ENCODE data around the gene CLEC10A.
"Not testable (repeated sequence)": the region's sequence is repeated elsewhere in the genome, so short reads cannot be mapped to it uniquely, and the experiment has no call there.

The CLEC10A gene

GRCh38 chr17:7077911-7078546 is 2.0 kb downstream of the CLEC10A start:
- no peak for DNase-seq

DNA sequence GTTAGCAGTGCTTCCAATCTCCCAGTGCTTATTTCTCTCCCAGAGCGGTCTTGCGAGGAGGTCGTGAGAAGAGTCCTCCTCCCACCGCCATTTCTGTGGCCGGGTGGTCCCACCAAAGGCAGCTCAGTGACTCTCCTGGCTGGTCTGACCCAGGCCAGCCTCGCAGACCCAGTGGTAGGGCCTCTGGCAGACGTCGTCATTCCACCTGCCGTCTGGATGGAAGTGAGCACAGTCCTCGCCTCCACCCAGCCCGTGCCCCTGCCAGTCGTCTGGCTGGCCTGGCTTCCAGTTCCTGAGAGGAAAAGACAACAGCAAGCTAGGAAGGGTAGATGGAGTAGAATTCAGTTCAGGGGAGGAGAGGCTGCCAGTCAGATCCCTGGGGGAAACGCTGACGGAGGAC is 5.1 kb downstream of the CLEC10A start:
- DNase-seq = no peak

- no peak for DNase-seq
These were observed 7.6 kb downstream of the CLEC10A start for GRCh38 chr17:7072406-7072805.

DNA sequence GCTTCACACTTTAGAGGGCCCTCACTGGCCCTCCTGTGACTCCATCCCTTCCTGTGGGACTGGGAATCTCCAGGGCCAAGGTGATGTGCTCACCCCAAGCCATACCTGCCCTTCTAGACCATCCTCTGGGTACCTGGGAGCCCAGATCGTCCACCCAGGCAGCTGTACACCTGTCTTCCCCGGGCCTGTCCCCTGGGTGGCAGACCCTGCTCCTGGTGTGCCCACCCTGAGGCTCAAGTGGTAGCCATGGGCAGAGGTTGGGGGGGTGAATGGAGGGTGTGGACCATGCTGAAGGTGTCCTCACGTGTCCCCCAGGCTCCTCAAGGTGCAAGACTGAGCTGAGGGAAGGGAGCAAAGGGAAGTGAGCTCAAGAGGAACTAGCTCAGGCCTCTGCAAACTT is 9.3 kb downstream of the CLEC10A start:
- no peak for DNase-seq

- DNase-seq = no peak
These were observed 11.8 kb downstream of the CLEC10A start for GRCh38 chr17:7068268-7068667.

DNA sequence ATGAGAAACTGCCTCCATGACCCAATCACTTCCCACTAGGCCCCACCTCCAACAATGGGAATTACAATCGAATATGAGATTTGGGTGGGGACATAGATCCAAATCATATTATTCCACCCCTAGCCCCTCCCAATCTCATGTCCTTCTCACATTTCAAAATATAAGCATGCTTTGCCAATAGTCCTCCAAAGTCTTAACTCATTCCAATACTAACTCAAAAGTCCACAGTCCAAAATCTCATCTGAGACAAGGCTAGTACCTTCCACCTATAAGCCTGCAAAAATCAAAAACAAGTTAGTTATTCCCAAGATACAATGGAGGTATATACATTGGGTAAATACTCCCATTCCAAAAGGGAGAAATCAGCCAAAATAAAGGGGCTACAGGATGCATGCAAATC is 12.9 kb downstream of the CLEC10A start:
- no peak for DNase-seq

DNA sequence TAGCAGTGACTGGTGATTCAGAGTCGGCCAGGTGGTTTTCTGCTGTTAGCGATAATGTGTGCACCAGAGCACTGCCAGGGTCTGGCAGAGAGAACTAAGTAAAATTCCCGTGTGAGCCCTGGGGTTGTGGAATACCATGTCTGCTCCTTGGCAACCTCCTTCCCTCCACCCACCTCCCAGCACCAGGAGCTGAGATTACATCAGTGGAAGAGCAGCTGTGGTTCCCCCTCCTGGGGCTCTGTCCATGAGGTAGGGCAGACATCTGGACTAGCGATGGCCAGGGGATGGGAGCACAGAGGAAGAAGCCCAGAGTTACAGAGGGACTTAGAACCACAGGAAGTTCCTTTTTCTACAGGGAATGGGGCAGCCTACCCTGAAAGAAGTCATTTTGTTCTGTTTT is 15.8 kb downstream of the CLEC10A start:
- DNase-seq = no peak

GRCh38 chr17:7063518-7064094 is 16.4 kb downstream of the CLEC10A start:
- peak in 7 of 56 donors; percentile 13 to 33 (median 23) for DNase-seq

DNA sequence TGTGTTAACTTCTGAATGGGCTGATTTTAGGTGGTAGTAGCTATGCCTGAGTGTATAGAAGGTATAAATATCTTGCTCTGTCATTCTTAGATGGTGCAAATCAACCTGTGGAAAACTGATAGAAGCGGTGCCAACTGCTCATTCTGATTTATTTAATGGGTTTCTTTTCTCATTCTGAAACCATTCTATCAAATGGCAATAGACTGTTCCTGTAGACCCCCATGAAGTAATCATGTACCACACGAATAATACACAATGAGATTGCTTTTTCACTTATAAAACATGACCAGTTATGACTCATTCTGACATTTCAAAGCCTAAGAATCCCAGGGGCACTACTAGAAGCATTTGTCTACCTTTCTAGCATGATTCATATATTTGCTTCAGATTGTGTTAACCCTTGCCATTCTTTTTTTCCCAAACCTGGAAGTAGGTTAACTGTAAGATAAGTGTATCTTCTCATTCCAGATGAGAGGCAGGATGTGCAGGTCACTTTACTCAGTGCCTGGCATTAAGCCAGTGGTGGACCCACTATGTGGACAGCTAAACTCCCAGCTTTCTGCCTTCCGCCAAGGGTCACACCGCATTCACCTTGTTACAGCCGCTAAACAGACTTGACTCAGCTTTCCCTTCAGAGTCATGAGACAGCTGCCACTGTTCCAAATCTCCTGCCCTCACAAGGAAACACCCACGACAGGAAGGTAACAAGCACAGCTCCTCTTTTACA is 19.7 kb downstream of the CLEC10A start:
- peak in 16 of 56 donors; percentile 7 to 52 (median 29) for DNase-seq

DNA sequence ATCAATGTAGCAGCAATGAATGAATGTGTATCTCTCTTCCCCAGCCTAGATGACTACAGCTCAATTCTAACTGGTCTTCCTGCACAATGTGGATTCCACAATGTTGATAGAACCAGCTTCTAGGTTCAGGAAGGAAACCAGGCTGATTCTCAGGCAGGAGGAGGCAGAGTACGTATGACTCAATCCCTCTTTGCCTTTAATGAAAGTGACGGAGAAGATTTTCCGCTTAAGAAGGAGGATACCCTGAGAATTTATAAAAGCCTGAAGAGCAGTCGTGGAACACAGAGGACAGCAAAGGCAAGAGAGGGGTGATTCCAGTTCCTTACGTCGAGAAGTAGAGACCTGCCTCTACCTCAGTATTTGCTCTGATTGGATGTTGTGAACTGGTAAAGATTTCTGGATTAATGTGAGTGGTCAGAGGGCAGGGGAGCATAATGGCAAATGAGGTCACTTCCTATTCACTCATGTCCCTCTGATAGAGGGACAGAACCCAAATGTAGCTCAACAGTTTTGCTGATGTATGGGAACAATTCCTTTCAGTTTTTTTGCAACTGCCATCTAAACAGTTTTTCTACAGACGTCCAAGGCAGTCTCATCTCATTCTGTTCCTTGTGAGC is 21.1 kb downstream of the CLEC10A start:
- DNase-seq = no peak

- DNase-seq = no peak
These were observed 23.7 kb downstream of the CLEC10A start for GRCh38 chr17:7056386-7056785.

DNA sequence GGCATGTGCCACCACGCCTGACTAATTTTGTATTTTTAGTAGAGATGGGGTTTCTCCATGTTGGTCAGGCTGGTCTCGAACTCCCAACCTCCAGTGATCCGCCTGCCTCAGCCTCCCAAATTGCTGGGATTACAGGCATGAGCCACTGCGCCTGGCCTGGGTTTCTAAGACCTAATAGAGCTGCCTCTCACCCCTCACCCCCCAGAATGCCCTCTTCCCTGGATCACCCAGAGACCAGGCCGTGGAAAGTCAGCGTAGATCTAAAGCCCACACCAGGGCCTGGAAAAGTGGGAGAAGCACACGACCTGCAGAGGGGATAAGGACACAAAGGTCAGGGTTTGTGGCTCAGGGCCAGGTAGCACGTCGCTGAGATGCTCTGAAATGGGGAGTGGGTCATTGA is 29.5 kb downstream of the CLEC10A start:
- not testable (repeated sequence) for DNase-seq

DNA sequence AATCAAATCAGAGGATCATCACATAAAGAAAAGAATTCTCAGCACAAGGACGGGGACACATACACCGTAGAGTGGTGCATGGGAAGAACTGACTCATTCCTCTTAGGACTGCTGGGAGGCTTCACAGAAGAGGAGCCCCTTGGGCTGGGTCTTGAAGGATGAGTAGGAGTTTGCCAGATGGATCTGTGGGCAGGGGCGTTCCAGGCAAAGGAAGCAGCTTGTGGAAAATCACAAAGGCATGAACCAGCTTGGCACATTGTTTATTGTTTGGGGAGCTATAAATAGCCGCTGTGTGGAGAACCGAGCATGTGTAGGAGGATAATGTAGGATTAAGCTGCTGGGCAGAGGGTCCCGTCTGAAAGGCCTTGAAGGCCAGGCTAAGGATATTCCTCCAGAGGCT is 31.1 kb downstream of the CLEC10A start:
- DNase-seq = no peak

DNA sequence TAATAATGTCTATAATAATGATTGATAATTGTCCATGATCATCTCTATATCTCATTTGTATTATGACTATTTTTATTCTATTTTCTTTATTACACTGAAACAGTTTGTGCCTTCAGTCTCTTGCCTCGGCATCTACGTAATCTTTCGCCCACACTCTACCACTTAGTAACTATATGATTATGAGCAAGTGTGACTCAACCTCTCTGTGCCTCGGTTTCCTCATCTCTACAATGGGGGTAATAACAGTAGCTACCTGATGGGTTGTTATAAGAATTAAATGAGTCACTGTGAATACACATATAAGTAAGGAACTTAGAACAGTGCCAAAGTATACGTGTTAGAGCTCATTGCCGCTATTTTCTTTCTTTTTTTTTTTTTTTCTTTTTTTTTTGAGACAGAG is 32.5 kb downstream of the CLEC10A start:
- no peak for DNase-seq

- DNase-seq = not testable (repeated sequence)
These were observed 33.2 kb downstream of the CLEC10A start for GRCh38 chr17:7046725-7047397.

GRCh38 chr17:7046127-7046724 is 33.8 kb downstream of the CLEC10A start:
- peak in 13 of 56 donors; percentile 2 to 45 (median 10) for DNase-seq

DNA sequence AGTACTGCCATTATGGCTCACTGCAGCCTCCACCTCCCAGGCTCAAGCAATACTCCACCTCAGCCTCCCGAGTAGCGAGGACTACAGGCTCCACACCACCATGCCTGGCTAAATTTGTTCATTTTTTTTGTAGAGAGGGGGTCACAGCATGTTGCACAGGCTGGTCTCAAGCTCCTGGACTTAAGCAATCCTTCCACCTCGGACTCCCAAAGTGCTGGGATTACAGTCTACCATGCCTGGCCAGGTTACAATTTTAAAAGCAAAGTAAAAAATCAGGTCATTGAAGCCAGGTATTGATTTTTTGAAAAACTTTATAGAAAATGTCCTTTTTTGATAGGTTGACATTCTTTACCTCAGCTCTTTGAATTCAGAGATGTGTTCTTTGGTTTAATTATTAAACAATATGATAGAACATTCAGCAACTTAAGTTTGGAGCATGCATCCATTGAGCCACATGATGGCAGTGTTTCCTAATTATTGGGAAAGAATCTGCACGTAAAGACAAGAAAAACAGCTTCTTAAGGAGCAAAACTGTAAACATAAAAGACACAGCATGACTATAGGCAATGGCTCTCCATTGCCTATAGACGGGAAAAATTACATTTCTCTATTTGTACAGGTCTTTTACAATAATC is 34.4 kb downstream of the CLEC10A start:
- DNase-seq = peak in 5 of 56 donors; percentile 3 to 42 (median 12)

GRCh38 chr17:7043497-7044198 is 36.4 kb downstream of the CLEC10A start, which contains the start of gene SLC16A11:
SLC16A11 (minus strand) TSS chr17:7044092; CDS start chr17:7043513, 579 bp downstream.
- peak in 11 of 56 donors; percentile 3 to 69 (median 29) for DNase-seq

DNA sequence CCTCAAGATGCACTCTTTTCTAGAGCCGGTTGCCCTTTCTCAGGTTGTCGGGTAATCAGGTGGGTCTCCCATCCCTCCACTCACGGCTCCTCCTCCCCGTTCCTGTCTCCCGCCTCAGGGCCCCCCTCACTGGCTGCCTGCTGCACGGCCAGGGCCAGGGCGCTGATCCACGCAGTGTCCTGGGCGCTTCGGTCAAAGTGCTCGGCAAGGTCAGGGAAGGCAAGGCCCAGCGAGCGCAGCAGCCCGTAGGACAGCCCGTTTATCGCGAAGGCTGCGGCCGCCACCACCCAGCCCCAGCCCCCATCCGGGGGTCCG is 36.9 kb downstream of the CLEC10A start:
- DNase-seq = no peak

All from nucleus accumbens (tissue), 56 donors.